GM06990 (cell line): ENCODE results near the gene PDZK1.

Experiments used
- DNase-seq: peaks from one replicate; pipeline ENCODE4 v3.0.0-alpha.2; 2011; ENCODE audit not compliant: insufficient read length; ENCODE audit errors: extremely low read depth
- H3K27me3 ChIP-seq: replicated peaks from 2 replicates; pipeline ENCODE4 v1.6.0; 2011; ENCODE audit warnings: low read length; ENCODE audit not compliant: control insufficient read depth, insufficient read depth
- H3K36me3 ChIP-seq: 2 replicates; pipeline ENCODE4 v1.5.1; 2011; ENCODE audit warnings: low read length; ENCODE audit not compliant: control insufficient read depth, insufficient read depth
- H3K4me3 ChIP-seq: replicated peaks from 2 replicates; pipeline ENCODE4 v1.5.1; 2011; ENCODE audit warnings: low read depth, mild to moderate bottlenecking, control low read depth, low read length
- CTCF ChIP-seq: IDR thresholded peaks from 2 replicates; pipeline ENCODE4 v1.5.1; 2011; ENCODE audit warnings: low read length, control low read depth, mild to moderate bottlenecking, inconsistent platforms; ENCODE audit not compliant: insufficient read depth, poor library complexity, severe bottlenecking

Gene PDZK1

GRCh38 chr1:145707183-145707867 is at the start of gene PDZK1:
Gene PDZK1, minus strand, starts transcription at chr1:145707368. Its CDS starts 19,347 bp downstream, at chr1:145688021.
- Histone ChIP-seq H3K27me3 (no peaks in the 10 kb centered on the region), H3K4me3 (no peak within 1 kb of the TSS), H3K36me3 (no peaks in the 10 kb centered on the region)
- no peak for DNase-seq
- TF ChIP-seq CTCF = no peak

- Histone ChIP-seq H3K4me3 (no peak overlapping the region), H3K27me3 (no peaks in the 10 kb centered on the region), H3K36me3 (peaks cover 5% of the 10 kb centered on the region)
- TF ChIP-seq CTCF = no peak
- DNase-seq = no peak
Observed at GRCh38 chr1:145751491-145752037, 44.4 kb upstream of the PDZK1 start.

GRCh38 chr1:145750426-145750825 is 43.3 kb upstream of the PDZK1 start:
- Histone ChIP-seq H3K36me3 (peaks cover 5% of the 10 kb centered on the region), H3K4me3 (no peak overlapping the region), H3K27me3 (no peaks in the 10 kb centered on the region)
- no peak for DNase-seq
- no peak for TF ChIP-seq CTCF

GRCh38 chr1:145747398-145748247 is 40.5 kb upstream of the PDZK1 start:
- H3K36me3 ChIP-seq = peaks cover 5% of the 10 kb centered on the region
- DNase-seq = no peak
- H3K27me3 ChIP-seq = no peaks in the 10 kb centered on the region
- no peak overlapping the region for H3K4me3 ChIP-seq
- TF ChIP-seq CTCF = no peak

- Histone ChIP-seq H3K36me3 (no peaks in the 10 kb centered on the region; the same call in 1 of the 2 replicates), H3K4me3 (no peak overlapping the region), H3K27me3 (no peaks in the 10 kb centered on the region)
- TF ChIP-seq CTCF = no peak
- DNase-seq = no peak
Observed at GRCh38 chr1:145740269-145740668, 33.1 kb upstream of the PDZK1 start.
